GM12878 (cell line): ENCODE results near the gene USH1G. TPM values are rescaled to one million over a fixed set of nuclear protein-coding genes. Genes with fewer than 3 reads are reported as not detected.

Experiments used
- ATAC-seq: fragments of 200-7000 bp; cut with Tn5 transposase; 3 replicates; pipeline ENCODE4 v1.9.1; 2020; ENCODE audit warnings: mild to moderate bottlenecking, moderate library complexity
- BruUV-seq: library from RNA; stranded (reverse); fragments of 400-500 nt; replicated peaks from 2 replicates; lab custom pipeline; 2021; lab: Mats Ljungman, UMichigan
- CTCF ChIA-PET: fragments of 300-600 bp; sonication (Branson Sonifier 250); formaldehyde crosslinking; extraction: SDS; loops from one replicate; lab custom pipeline; 2021; ENCODE audit warnings: inconsistent platforms; lab: Yijun Ruan, JAX
- POLR2A ChIA-PET: fragments of 350-600 bp; formaldehyde crosslinking; extraction: SDS; loops from one replicate; lab custom pipeline; 2021; ENCODE audit warnings: inconsistent platforms; lab: Charles Lee
- RAD21 ChIA-PET: fragments of 300-600 bp; sonication (Branson Sonifier 250); formaldehyde crosslinking; loops from one replicate; lab custom pipeline; 2023; ENCODE audit warnings: antibody characterized with exemption; ENCODE audit not compliant: unreplicated experiment; lab: Charles Lee
- SMC1A ChIA-PET: fragments of 300-600 bp; sonication (Branson Sonifier 250); formaldehyde crosslinking; loops from one replicate; lab custom pipeline; 2023; ENCODE audit not compliant: unreplicated experiment, uncharacterized antibody; lab: Charles Lee
- DNase-seq: peaks from one replicate; pipeline ENCODE4 v3.0.0-alpha.2; 2011; ENCODE audit warnings: low read depth, low spot score
- FAIRE-seq: peaks from 3 replicates; lab custom pipeline; 2011; peaks lifted over from hg19 to GRCh38; lab: Jason Lieb, UNC
- H2AFZ ChIP-seq: 2 replicates; pipeline ENCODE4 v1.6.0; 2011; ENCODE audit warnings: low read depth, low read length, control low read depth; ENCODE audit not compliant: control insufficient read depth
- H3K27ac ChIP-seq: 2 replicates; pipeline ENCODE4 v1.5.1; 2011; ENCODE audit warnings: control low read depth; ENCODE audit not compliant: control insufficient read depth, insufficient read depth
- H3K27me3 ChIP-seq, 2 experiments: replicated peaks in 1 of 2; 2 replicates each; pipeline versions ENCODE4 v1.6.0 to v1.6.1; 2011; ENCODE audit warnings: low read length in 1 of 2; ENCODE audit not compliant: control insufficient read depth in 2 of 2, insufficient read depth in 2 of 2
- H3K36me3 ChIP-seq, 2 experiments: 2 replicates each; pipeline ENCODE4 v1.5.1; 2011; ENCODE audit warnings: low read length in 1 of 2; ENCODE audit not compliant: control insufficient read depth in 2 of 2, insufficient read depth in 2 of 2
- H3K4me1 ChIP-seq: 2 replicates; pipeline ENCODE4 v1.6.1; 2011; ENCODE audit warnings: mild to moderate bottlenecking, low read length, moderate library complexity, mixed read lengths; ENCODE audit not compliant: control insufficient read depth, insufficient read depth
- H3K4me2 ChIP-seq: 2 replicates; pipeline ENCODE4 v1.6.0; 2011; ENCODE audit warnings: control low read depth; ENCODE audit not compliant: control insufficient read depth, insufficient read depth
- H3K4me3 ChIP-seq: fragments of 200-600 bp; sonication (generic); 2 replicates; pipeline ENCODE4 v1.5.1; 2016
- H3K79me2 ChIP-seq: 2 replicates; pipeline ENCODE4 v1.6.0; 2011; ENCODE audit warnings: low read length; ENCODE audit not compliant: control insufficient read depth, insufficient read depth
- H3K9ac ChIP-seq: 2 replicates; pipeline ENCODE4 v1.8.0; 2011; ENCODE audit warnings: low read length, control low read depth, mixed read lengths; ENCODE audit not compliant: control insufficient read depth, insufficient read depth
- H3K9me3 ChIP-seq: replicated peaks from 3 replicates; pipeline ENCODE4 v1.5.1; 2011; ENCODE audit warnings: mild to moderate bottlenecking, low read length; ENCODE audit not compliant: control insufficient read depth, insufficient read depth
- H4K20me1 ChIP-seq: 2 replicates; pipeline ENCODE4 v1.6.0; 2011; ENCODE audit not compliant: control insufficient read depth, insufficient read depth
- CBFB ChIP-seq: IDR thresholded peaks from 2 replicates; pipeline ENCODE4 v1.6.1; 2016; ENCODE audit warnings: antibody characterized with exemption, low read depth
- MEF2A ChIP-seq: IDR thresholded peaks from 2 replicates; pipeline ENCODE4 v1.6.1; 2011; ENCODE audit warnings: low read depth, mild to moderate bottlenecking, low read length, moderate library complexity; ENCODE audit not compliant: insufficient read depth
- MYC ChIP-seq: IDR thresholded peaks from 2 replicates; pipeline ENCODE4 v1.6.1; 2011; ENCODE audit warnings: mild to moderate bottlenecking, low read length, moderate library complexity, inconsistent platforms; ENCODE audit not compliant: insufficient read depth, insufficient replicate concordance, insufficient read length, severe bottlenecking
- NFIC ChIP-seq: IDR thresholded peaks from 2 replicates; pipeline ENCODE4 v1.6.1; 2012; ENCODE audit warnings: low read depth, mild to moderate bottlenecking, inconsistent platforms, low read length, moderate library complexity
- SIN3A ChIP-seq: IDR thresholded peaks from 2 replicates; pipeline ENCODE4 v1.6.1; 2012; ENCODE audit warnings: low read depth, low read length, improper control_type of control experiment
- SIX5 ChIP-seq: IDR thresholded peaks from 2 replicates; pipeline ENCODE4 v1.6.1; 2011; ENCODE audit warnings: mild to moderate bottlenecking, low read depth, low read length, moderate library complexity; ENCODE audit not compliant: severe bottlenecking
- SP1 ChIP-seq: IDR thresholded peaks from one replicate; pipeline ENCODE4 v1.6.1; 2011; ENCODE audit warnings: low read depth, low read length
- SPI1 ChIP-seq: IDR thresholded peaks from 2 replicates; pipeline ENCODE4 v1.6.1; 2011; ENCODE audit warnings: low read depth, mild to moderate bottlenecking, low read length, moderate library complexity, borderline replicate concordance; ENCODE audit not compliant: insufficient read depth
- SRF ChIP-seq, 2 experiments: IDR thresholded peaks; 2 replicates each; pipeline ENCODE4 v1.6.1; 2011; ENCODE audit warnings: low read depth in 2 of 2, low read length in 2 of 2, mild to moderate bottlenecking in 1 of 2, moderate library complexity in 1 of 2
- SUZ12 ChIP-seq: fragments of 200-600 bp; sonication (generic); IDR thresholded peaks from one replicate; pipeline ENCODE4 v1.6.1; 2018; ENCODE audit warnings: antibody characterized with exemption, mild to moderate bottlenecking; ENCODE audit not compliant: unreplicated experiment
- ZBTB11 ChIP-seq: fragments of 450-650 bp; formaldehyde crosslinking; IDR thresholded peaks from 2 replicates; pipeline ENCODE4 v1.5.0; 2022; ENCODE audit warnings: mild to moderate bottlenecking, missing genetic modification characterization
- ZSCAN29 ChIP-seq: fragments of 450-650 bp; IDR thresholded peaks from 2 replicates; pipeline ENCODE4 v1.6.1; 2017; ENCODE audit warnings: mild to moderate bottlenecking, moderate library complexity
- WGBS: methylation state at CpG from one replicate; pipeline ENCODE4 v1.1.6; 2016; ENCODE audit warnings: low lambda C conversion rate; ENCODE audit not compliant: insufficient replicate concordance, insufficient coverage; ENCODE audit errors: missing lambda C conversion rate; 5-methylcytosine and 5-hydroxymethylcytosine counted together
- in situ Hi-C: fragments of 300-500 bp; cut with MboI; formaldehyde crosslinking; loops from 9 replicates; pipeline ENCODE4 v1.14.3; 2018; ENCODE audit warnings: mixed read lengths
- intact Hi-C: fragments of 100-400 bp; cut with micrococcal nuclease; formaldehyde crosslinking; loops from one replicate; pipeline ENCODE4 v1.14.2; 2022; ENCODE audit not compliant: unreplicated experiment
- polyA plus RNA-seq, 11 experiments: library from polyadenylated mRNA; depleted of rRNA in 4 of 11; unstranded in 6 of 11; stranded (reverse) in 5 of 11; fragments of >200 nt; fragmentation: Nextera tagmentation in 4 of 11; fragmentation: Illumina TruSeq in 1 of 11; extraction: Ambion mirVana in 4 of 11; extraction: Trizol in 1 of 11; gene quantifications; 1 replicate in 1 of 11; 2 replicates in 10 of 11; pipeline versions ENCODE4 v1.2.1 to v1.2.3, GENCODE V29; 2011 to 2016; ENCODE audit warnings: inconsistent platforms in 2 of 11, missing spikeins in 2 of 11, low read depth in 1 of 11
- total RNA-seq, 4 experiments: library from RNA; depleted of rRNA in 3 of 4; stranded (reverse); fragments of >200 nt in 3 of 4; fragmentation: Illumina TruSeq in 1 of 4; extraction: Trizol in 1 of 4; gene quantifications; 2 replicates each; pipeline versions ENCODE4 v1.2.1 to v1.2.3, GENCODE V29; 2013 to 2021

The USH1G gene
- total and polyA plus RNA-seq, 10 of the 15 experiments (the other 5 are each of a cell fraction or from before 2014, with no cell fraction given), result 0.05 to 0.62 (median 0.09) TPM; not detected in 7

- Histone ChIP-seq H3K4me1 (peaks cover 14% of the 10 kb centered on the region), H3K36me3 (no peaks in the 10 kb centered on the region; a peak in 2 of 4 replicates), H3K79me2 (peaks cover 16% of the 10 kb centered on the region), H3K27me3 (no peaks in the 10 kb centered on the region), H4K20me1 (no peaks in the 10 kb centered on the region), H2AFZ (no peak overlapping the region), H3K27ac (peak overlapping the region; percentile 78), H3K9ac (peak overlapping the region; percentile 81), H3K4me3 (peak overlapping the region; percentile 67; the same call in 1 of the 2 replicates), H3K9me3 (no peaks in the 10 kb centered on the region), H3K4me2 (peak overlapping the region; percentile 98)
- intact Hi-C loops, result no loop called here
- ChIA-PET CTCF (interaction anchor here (1.0 to 4.5 kb wide), 5 partner anchors 10 to 135 kb away, joined by 3 to 20 read pairs (median 8); no protein-coding TSS in a partner anchor), SMC1A (interaction anchor here (1.1 kb wide), 1 partner anchor 89 kb away, joined by 3 read pairs; no protein-coding TSS in a partner anchor), POLR2A (interaction anchor here (1.2 to 1.9 kb wide), 3 partner anchors 112 to 132 kb away, joined by 3 to 5 read pairs (median 4); no protein-coding TSS in a partner anchor), RAD21 (interaction anchor here (0.9 to 3.2 kb wide), 4 partner anchors 90 to 243 kb away, joined by 3 to 24 read pairs (median 5); no protein-coding TSS in a partner anchor)
- no peak for TF ChIP-seq SIN3A
- no peak for TF ChIP-seq SIX5
- no peak for TF ChIP-seq MEF2A
- TF ChIP-seq SRF (IDR thresholded peaks at IDR 0.05; ENCODE audit: low read depth in 2 of 2, low read length in 2 of 2), result no peak
- TF ChIP-seq ZSCAN29, result no peak
- no peak for TF ChIP-seq NFIC
- no peak for TF ChIP-seq SUZ12
- TF ChIP-seq SPI1, result no peak
- no peak for TF ChIP-seq CBFB
- no peak for TF ChIP-seq ZBTB11 (CRISPR knock-in tag)
- no peak for TF ChIP-seq SP1
- TF ChIP-seq MYC, result no peak
- no peak for FAIRE-seq
- ATAC-seq, result no peak
- in situ Hi-C loops, result no loop called here
- BruUV-seq, result no TSS peak
- 76% methylated on average over 11 of the region's 11 CpGs for WGBS
- DNase-seq, result no peak
These were observed 51.5 kb downstream of the USH1G start for GRCh38 chr17:74871356-74872076.
